Activated CD4-positive, CD25-positive, alpha-beta regulatory T cell treated with anti-CD3 and anti-CD28 coated beads, Interleukin-2, amount 50 U/mL, for 72 hours (primary cell): ENCODE data around the gene LMNTD2.
A peak's percentile ranks its signal among the peaks of the same experiment; 100 is the strongest.

Experiments
- DNase-seq: peaks from one replicate; pipeline ENCODE4 v3.0.0; 2021

The LMNTD2 gene, protein sequence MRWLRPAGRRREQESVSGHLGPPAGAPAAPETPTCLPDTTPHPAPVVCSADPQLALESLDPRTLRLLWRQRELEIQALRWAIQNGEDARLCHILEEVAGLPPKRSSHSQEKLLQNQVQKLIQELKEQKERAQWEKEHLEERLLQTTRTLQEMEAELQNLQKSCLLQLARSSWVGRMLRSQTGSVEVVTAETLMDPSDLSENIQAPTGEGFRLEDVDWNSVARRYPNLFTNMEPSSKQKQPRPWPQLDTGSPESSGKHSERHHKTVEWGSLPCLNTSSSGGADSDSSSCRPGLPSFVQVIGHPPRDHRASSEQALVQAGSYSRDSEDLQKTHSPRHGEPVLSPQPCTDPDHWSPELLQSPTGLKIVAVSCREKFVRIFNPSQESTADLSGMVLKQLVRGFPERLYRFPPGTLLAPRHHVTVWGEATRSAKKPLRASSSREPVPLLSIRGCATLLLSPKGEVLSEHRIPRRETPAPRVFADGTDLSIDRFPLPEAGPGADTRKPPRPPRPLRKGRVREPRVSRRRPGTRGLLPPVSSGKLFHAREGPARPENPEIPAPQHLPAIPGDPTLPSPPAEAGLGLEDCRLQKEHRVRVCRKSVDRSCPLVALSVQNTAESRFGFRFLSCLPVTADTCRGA

DNA sequence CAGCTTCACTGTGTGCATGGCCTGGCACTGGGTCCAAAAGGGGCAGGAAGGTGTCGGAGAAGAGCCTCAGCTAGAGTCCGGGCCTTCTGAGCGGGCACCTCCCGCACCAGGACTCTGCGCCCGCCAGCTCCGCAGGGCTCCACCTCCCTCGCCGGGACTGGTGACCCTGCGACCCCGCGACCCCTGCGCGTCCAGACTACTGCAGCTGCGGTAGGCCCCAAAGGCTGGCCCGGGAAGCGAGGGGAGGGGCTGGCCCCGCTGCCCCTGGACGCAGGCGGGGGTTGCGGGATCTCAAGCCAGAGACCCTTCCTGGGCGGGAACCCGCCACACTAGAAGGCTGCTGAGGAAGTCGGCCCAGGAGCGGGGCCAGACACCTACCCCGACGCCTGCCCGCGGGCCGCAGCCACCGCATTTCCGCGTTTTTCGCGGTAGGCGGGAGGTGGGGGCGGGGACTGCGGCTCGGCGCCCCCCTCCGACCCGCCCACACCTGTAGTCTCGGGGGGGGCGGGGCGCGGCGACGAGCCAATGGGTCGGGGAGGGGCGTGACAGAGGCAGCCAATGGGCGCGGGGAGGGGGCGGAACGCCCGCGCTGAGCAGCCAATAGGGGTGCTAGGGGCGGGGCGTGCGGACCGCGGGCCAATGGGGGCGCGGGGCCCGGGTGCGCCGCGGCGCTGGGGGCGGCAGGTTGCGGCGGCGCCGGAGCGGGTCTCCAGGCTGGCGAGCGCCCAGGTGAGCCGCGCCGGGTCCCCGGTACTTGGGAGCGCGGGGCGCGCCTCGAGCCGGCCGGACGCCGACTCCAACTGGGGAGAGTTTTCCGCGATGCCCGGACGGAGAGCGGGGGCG, at the start of gene LMNTD2, which contains the start of gene RASSF7:
Gene LMNTD2, minus strand, starts transcription at position 434 of the 843 bp plus-strand sequence. Its CDS starts 22 bp downstream, at position 412.
Gene RASSF7, plus strand, starts transcription at position 666 of the 843 bp plus-strand sequence. CDS start 799 bp downstream, outside the sequence.
- peak; percentile 97 for DNase-seq

DNA sequence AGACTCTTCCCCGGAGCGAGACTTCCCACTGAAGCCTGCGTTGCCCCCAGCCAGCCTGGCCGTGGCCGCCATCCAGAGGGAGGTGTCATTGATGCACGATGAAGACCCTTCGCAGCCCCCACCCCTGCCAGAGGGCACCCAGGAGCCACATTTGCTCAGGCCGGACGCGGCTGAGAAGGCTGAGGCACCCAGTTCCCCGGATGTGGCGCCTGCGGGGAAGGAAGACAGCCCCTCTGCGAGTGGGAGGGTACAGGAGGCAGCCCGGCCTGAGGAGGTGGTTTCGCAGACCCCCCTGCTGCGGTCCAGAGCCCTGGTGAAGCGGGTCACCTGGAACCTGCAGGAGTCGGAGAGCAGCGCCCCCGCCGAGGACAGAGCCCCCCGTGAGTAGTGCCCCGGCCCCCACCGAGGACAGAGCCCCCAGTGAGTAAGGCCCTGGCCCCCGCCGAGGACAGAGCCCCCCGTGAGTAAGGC, 48.8 kb upstream of the LMNTD2 start:
- no peak for DNase-seq

- no peak for DNase-seq
Observed at GRCh38 chr11:608791-609251, 48.3 kb upstream of the LMNTD2 start.

DNA sequence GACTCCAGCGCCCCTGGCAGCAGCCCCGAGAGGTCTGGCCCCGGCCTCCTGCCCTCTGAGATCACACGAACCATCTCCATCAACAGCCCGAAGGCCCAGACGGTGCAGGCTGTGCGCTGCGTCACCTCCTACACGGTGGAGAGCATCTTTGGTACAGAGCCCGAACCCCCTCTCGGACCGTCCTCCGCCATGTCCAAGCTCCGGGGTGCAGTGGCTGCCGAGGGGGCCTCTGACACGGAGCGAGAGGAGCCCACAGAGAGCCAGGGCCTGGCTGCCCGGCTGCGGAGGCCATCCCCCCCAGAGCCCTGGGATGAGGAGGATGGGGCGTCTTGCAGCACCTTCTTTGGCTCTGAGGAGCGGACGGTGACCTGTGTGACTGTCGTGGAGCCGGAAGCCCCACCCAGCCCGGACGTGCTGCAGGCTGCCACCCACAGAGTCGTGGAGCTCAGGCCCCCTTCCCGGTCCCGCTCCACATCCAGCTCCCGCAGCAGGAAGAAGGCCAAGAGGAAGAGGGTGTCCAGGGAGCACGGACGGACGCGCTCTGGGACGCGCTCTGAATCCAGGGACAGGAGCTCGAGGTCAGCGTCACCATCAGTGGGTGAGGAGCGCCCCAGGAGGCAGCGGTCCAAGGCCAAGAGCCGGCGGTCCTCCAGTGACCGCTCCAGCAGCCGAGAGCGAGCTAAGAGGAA, 47.6 kb upstream of the LMNTD2 start:
- no peak for DNase-seq

DNA sequence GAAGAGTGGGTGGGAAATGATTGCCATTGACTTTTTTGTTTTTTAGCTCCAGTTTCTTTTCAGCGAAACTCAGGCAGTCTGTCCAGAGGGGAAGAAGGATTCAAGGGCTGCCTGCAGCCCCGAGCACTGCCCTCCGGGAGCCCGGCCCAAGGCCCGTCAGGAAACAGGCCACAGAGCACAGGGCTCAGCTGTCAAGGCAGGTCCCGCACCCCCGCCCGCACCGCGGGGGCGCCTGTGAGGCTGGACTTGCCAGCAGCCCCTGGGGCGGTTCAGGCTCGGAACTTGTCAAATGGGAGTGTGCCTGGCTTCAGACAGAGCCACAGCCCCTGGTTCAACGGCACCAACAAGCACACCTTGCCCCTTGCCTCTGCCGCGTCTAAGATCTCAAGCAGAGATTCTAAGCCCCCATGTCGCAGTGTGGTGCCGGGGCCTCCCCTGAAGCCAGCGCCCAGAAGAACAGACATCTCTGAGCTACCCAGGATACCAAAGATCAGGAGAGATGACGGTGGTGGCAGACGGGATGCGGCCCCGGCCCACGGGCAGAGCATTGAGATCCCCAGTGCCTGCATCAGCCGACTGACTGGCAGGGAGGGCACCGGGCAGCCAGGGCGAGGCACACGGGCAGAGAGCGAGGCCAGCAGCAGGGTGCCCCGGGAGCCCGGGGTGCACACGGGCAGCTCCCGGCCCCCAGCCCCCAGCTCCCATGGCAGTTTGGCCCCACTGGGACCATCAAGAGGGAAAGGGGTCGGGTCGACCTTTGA, 46.7 kb upstream of the LMNTD2 start:
- DNase-seq = no peak

DNA sequence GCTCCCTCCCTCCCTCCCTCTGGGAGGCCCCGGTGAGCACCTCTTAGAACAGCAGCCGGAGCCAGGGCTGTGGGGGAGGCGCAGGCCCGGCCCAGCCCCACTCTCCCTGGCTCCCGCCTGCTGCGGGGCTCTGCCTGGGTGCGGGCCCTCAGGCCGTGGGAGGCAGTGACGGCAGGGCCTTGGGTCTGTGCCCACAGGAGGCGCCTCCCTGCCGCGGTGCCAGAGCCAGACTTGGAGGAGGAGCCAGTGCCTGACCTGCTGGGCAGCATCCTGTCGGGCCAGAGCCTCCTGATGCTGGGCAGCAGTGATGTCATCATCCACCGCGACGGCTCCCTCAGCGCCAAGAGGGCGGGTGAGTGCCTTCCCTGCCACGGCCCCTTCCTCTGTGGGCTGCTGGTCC, 45.7 kb upstream of the LMNTD2 start:
- DNase-seq = no peak

- no peak for DNase-seq
Observed at GRCh38 chr11:605286-606129, 45.0 kb upstream of the LMNTD2 start.

- DNase-seq = no peak
Observed at GRCh38 chr11:603154-603553, 42.6 kb upstream of the LMNTD2 start.

- DNase-seq = no peak
Observed at GRCh38 chr11:601573-602245, 41.2 kb upstream of the LMNTD2 start.

- DNase-seq = no peak
Observed at GRCh38 chr11:598005-598680, 37.6 kb upstream of the LMNTD2 start.

DNA sequence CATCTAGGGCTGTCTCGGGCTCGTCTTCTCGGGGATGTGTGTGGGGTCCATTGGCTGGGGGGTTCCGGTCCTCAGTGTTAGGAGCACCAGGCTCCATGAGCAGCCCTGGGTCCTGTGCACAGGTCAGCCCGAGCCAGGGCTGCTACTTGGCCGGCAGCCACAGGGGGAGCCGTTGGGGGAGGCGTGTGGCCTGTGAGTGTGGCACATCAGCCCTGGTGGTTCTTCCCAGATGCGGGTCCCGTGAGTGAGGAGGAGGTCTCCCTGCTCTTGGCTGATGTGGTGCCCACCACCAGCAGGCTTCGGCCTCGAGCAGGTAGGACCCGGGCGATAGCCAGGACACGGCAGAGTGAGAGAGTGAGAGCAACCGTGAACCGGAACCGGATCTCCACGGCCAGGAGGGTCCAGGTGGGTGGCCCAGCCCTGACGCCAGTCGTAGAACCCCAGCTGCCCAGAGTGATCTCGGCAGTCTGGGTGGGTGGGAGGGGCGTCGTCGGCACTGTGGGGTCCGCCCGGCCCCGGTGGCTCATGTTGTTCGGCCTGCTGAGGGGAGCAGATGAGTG, 36.7 kb upstream of the LMNTD2 start:
- DNase-seq = no peak

DNA sequence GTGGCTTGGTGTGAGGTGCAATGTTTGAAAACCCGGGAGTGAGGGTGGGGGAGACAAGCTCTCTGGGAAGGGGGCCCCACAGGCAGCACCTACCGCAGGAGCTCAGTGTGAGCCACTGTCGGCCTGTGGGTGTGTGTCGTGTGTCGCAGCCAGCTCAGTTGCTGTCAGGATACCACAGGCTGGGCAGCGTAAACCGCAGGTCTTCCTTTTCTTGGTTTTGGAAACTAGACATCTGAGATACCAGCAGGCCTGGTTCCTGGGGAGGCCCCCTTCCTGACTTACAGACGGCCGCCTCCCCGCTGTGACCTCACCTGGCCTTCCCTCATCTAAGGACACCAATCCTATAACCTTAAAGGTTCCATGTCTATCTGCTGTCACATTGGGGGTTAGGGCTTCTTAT, 35.8 kb upstream of the LMNTD2 start:
- no peak for DNase-seq

DNA sequence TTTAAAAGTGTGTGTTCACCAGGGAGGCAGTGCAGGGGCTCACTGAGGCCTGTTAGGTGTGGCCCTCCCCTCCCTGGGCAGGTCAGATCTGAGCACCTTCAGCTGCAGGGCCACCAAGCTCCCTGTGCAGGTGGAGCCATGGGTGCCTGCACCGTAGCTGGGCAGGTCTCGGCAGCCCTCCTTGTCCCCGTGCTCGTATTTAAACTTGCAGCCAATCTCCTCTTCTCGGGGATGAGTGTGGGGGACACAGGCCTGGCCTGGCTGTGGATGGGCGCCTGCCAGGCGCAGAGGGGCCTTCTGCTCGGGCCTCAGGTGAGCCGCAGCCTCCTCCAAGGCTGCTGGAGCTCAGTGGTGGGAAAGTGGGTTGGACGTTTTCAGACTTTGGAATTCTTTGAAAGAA, 34.9 kb upstream of the LMNTD2 start:
- DNase-seq = no peak

DNA sequence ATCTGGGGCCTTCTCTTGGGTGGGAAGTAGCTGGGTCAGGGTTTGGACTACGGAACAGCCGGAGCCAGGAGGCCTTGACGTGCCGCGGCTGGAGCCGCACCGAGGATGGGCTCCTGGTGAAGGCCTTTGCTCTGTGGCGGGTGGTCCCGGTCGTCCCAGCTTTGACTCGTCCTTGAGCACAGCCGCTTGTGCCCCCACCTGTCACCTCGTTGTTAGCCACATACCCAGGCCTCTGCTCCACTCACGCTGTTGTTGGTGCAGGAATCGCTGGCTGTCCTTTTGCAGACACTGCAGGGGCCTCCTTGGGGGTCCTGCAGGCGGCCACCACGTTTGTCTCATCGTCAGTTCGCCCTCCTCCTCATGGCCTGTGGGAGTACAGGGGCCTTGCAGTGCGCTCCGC, 32.8 kb upstream of the LMNTD2 start:
- no peak for DNase-seq

- no peak for DNase-seq
Observed at GRCh38 chr11:592918-593317, 32.4 kb upstream of the LMNTD2 start.

- no peak for DNase-seq
Observed at GRCh38 chr11:592501-592900, 32.0 kb upstream of the LMNTD2 start.

DNA sequence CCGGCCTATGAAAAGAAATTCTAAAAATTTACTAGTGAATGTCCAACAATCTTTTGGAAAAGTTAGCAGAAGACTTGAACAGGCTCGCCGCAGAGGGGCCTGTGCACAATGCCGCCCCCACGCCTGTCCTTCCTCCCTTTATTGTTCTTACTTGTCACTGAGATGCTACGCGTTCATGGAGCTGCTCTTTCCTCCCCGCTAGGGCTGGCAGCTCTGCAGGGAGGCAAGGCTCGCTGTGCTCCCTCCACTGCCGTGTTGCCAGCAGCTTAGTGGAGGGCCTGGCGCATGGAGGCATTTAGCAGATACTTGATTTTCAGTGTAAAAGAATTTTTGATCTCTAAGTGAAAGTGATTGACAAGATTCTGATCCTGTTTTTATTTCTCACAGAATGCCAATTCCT, 30.5 kb upstream of the LMNTD2 start:
- DNase-seq = no peak

DNA sequence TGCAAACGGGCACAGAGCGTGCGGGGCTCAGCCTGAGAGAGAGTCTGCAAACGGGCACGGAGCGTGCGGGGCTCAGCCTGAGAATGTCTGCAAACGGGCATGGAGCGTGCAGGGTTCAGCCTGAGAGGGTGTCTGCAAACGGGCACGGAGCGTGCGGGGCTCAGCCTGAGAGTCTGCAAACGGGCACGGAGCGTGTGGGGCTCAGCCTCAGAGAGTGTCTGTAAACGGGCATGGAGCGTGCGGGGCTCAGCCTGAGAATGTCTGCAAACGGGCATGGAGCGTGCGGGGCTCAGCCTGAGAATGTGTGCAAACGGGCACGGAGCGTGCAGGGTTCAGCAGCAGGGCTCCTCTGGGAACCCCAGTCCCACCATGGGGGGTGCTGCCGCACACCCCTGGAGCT, 29.3 kb upstream of the LMNTD2 start:
- no peak for DNase-seq

- DNase-seq = peak; percentile 62
Observed at GRCh38 chr11:587978-588380, 27.4 kb upstream of the LMNTD2 start.
